HG03025 (cell line): Measurements from ENCODE around the gene SPATA31D4.

Experiments used
- ATAC-seq: cut with Tn5 transposase; IDR thresholded peaks from one replicate; pipeline ENCODE4 v1.9.1; 2021; ENCODE audit warnings: mild to moderate bottlenecking, moderate library complexity; ENCODE audit not compliant: unreplicated experiment, low FRiP score

SPATA31D4 gene

GRCh38 chr9:81964218-81965171 lies 36.3 kb downstream of the SPATA31D4 start:
- no peak for ATAC-seq

- ATAC-seq, result no peak
Observed at GRCh38 chr9:81968026-81968425, 39.8 kb downstream of the SPATA31D4 start.

DNA sequence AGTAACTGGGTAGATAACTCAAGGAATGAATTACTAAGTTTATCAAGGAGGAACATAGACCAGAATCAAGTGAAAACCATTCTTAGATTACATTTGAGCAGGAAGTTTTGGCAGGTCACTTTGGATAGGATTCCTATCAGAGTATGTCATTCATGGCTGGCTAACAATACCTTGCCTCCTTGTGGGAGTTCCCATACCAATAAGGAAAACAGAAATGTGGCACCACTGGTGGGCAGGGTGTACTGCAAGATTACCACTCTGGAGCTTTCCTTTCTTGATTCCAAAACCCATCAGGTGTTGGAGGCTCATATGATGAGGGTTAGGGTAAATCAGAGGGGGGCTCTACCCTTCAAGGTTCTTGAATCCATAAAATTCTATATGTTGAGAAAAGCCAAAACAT lies 41.7 kb downstream of the SPATA31D4 start:
- ATAC-seq, result no peak

DNA sequence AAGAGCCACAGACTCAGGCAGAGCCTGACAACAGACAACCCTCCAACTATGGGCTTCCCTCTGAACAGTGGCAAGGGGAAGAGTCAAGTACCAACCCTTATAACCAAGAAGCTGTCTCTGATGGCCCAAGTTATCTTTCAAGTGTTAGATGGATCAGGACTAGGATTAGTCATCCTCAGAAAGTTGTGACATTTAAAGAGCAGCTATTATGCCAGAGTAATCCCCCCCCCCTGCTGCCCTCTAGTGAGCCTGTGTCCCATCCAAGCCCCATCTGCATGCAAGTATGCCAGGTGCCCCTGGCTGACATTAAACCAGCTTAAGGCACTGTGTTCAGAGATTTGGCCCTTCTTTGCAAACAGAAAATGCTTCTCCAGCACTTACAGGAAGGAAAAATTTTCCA lies 43.5 kb downstream of the SPATA31D4 start:
- ATAC-seq, result no peak

GRCh38 chr9:81974764-81975163 lies 46.5 kb downstream of the SPATA31D4 start:
- no peak for ATAC-seq

- no peak for ATAC-seq
Observed at GRCh38 chr9:81976351-81976750, 48.1 kb downstream of the SPATA31D4 start.

DNA sequence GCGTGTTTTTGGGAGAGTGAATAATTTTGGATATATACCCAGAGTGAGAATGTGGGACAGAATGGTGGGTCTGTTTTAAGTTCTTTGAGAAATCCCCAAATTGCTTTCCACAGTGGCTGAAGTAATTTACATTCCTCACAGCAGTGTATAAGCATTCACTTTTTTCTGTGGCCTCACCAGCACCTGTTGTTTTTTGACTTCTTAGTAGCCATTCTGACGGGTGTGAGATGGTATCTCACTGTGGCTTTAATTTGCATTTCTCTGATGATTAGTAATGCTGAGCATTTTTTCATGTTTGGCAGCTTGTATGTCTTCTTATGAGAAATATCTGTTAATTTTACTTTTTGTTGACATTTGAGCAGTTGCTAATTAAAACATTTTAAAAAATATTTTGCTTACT lies 51.0 kb downstream of the SPATA31D4 start:
- no peak for ATAC-seq

- ATAC-seq, result no peak
Observed at GRCh38 chr9:81980568-81980967, 52.3 kb downstream of the SPATA31D4 start.

GRCh38 chr9:81981883-81982282 lies 53.7 kb downstream of the SPATA31D4 start:
- no peak for ATAC-seq
